IMR-90 (cell line): ENCODE results near the gene LILRA2. TPM values are rescaled to one million over a fixed set of nuclear protein-coding genes. Genes with fewer than 3 reads are reported as not detected.

Experiments used
- ATAC-seq: fragments of 200-7000 bp; cut with Tn5 transposase; 2 replicates; pipeline ENCODE4 v1.9.1; 2020; ENCODE audit warnings: low read depth, mild to moderate bottlenecking, moderate library complexity
- BruUV-seq: library from RNA; stranded (reverse); fragments of 400-500 nt; replicated peaks from 2 replicates; lab custom pipeline; 2021; lab: Mats Ljungman, UMichigan
- CTCF ChIA-PET: fragments of 300-600 bp; formaldehyde crosslinking; extraction: SDS; loops from one replicate; lab custom pipeline; 2021; ENCODE audit warnings: antibody characterized with exemption; lab: Yijun Ruan, JAX
- POLR2A ChIA-PET: fragments of 300-600 bp; sonication (Branson Sonifier 250); formaldehyde crosslinking; loops from one replicate; lab custom pipeline; 2022; ENCODE audit warnings: antibody characterized with exemption; ENCODE audit not compliant: unreplicated experiment; lab: Charles Lee
- DNase-seq: peaks from one replicate; pipeline ENCODE4 v3.0.0; 2013
- H2AFZ ChIP-seq: replicated peaks from 2 replicates; pipeline ENCODE3; 2013; ENCODE audit warnings: low read length, mild to moderate bottlenecking; ENCODE audit not compliant: poor library complexity
- H2AK5ac ChIP-seq: 2 replicates; pipeline ENCODE4 v1.6.1; 2013; ENCODE audit warnings: low read depth, low read length, inconsistent platforms
- H2AK9ac ChIP-seq: replicated peaks from 2 replicates; pipeline ENCODE3; 2013; ENCODE audit warnings: mild to moderate bottlenecking, low read depth, low read length, moderate library complexity; ENCODE audit not compliant: poor library complexity
- H2BK120ac ChIP-seq: 2 replicates; pipeline ENCODE4 v1.6.1; 2013; ENCODE audit warnings: low read depth, low read length, inconsistent platforms
- H2BK15ac ChIP-seq: 3 replicates; pipeline ENCODE4 v1.6.1; 2013; ENCODE audit warnings: low read depth, low read length, inconsistent platforms
- H2BK20ac ChIP-seq: 2 replicates; pipeline ENCODE4 v1.6.1; 2013; ENCODE audit warnings: low read depth, mild to moderate bottlenecking, inconsistent platforms, low read length, moderate library complexity
- H2BK5ac ChIP-seq: 2 replicates; pipeline ENCODE4 v1.6.1; 2013; ENCODE audit warnings: mild to moderate bottlenecking, low read depth, low read length, inconsistent platforms; ENCODE audit not compliant: poor library complexity, severe bottlenecking
- H3K14ac ChIP-seq: replicated peaks from 2 replicates; pipeline ENCODE4 v1.6.1; 2013; ENCODE audit warnings: low read depth, low read length, inconsistent platforms
- H3K18ac ChIP-seq: 2 replicates; pipeline ENCODE4 v1.6.1; 2013; ENCODE audit warnings: low read depth, low read length, control low read depth
- H3K23ac ChIP-seq: 2 replicates; pipeline ENCODE4 v1.6.1; 2013; ENCODE audit warnings: low read depth, low read length, inconsistent platforms
- H3K27ac ChIP-seq: 2 replicates; pipeline ENCODE4 v1.5.1; 2013; ENCODE audit warnings: mild to moderate bottlenecking, control low read depth, low read length; ENCODE audit not compliant: insufficient read depth
- H3K27me3 ChIP-seq: 2 replicates; pipeline ENCODE4 v1.6.1; 2013; ENCODE audit warnings: low read length; ENCODE audit not compliant: control insufficient read depth, insufficient read depth
- H3K36me3 ChIP-seq: 2 replicates; pipeline ENCODE4 v1.6.1; 2013; ENCODE audit warnings: low read length, mixed read lengths; ENCODE audit not compliant: control insufficient read depth, insufficient read depth
- H3K4ac ChIP-seq: 2 replicates; pipeline ENCODE4 v1.6.1; 2013; ENCODE audit warnings: low read depth, low read length, inconsistent platforms
- H3K4me1 ChIP-seq: 2 replicates; pipeline ENCODE4 v1.6.1; 2013; ENCODE audit warnings: low read length, mixed read lengths; ENCODE audit not compliant: control insufficient read depth, insufficient read depth
- H3K4me2 ChIP-seq: 2 replicates; pipeline ENCODE4 v1.6.1; 2013; ENCODE audit warnings: low read depth, mild to moderate bottlenecking, control low read depth, low read length, moderate library complexity
- H3K4me3 ChIP-seq: 2 replicates; pipeline ENCODE4 v1.5.1; 2013; ENCODE audit warnings: low read depth, mild to moderate bottlenecking, control low read depth, low read length, moderate library complexity; ENCODE audit not compliant: insufficient read depth
- H3K56ac ChIP-seq: 2 replicates; pipeline ENCODE4 v1.6.1; 2013; ENCODE audit warnings: low read length, inconsistent platforms; ENCODE audit not compliant: insufficient read depth; ENCODE audit errors: extremely low read depth
- H3K79me1 ChIP-seq, 2 experiments: 2 replicates each; pipeline ENCODE4 v1.6.1; 2013; ENCODE audit warnings: low read length in 2 of 2, inconsistent platforms in 1 of 2, low read depth in 1 of 2
- H3K9ac ChIP-seq: 2 replicates; pipeline ENCODE4 v1.6.1; 2013; ENCODE audit warnings: low read depth, low read length, control low read depth
- H3K9me1 ChIP-seq: 2 replicates; pipeline ENCODE4 v1.6.1; 2013; ENCODE audit warnings: low read length, inconsistent platforms; ENCODE audit not compliant: insufficient read depth
- H3K9me3 ChIP-seq: 2 replicates; pipeline ENCODE4 v1.6.1; 2013; ENCODE audit warnings: low read length; ENCODE audit not compliant: control insufficient read depth, insufficient read depth
- H4K20me1 ChIP-seq: 2 replicates; pipeline ENCODE4 v1.6.1; 2013; ENCODE audit warnings: low read length, inconsistent platforms; ENCODE audit not compliant: insufficient read depth
- H4K5ac ChIP-seq: 2 replicates; pipeline ENCODE4 v1.6.1; 2013; ENCODE audit warnings: mild to moderate bottlenecking, low read depth, low read length, control low read depth
- H4K8ac ChIP-seq, 2 experiments: 2 replicates each; pipeline ENCODE4 v1.6.1; 2013; ENCODE audit warnings: low read depth in 2 of 2, low read length in 2 of 2, control low read depth in 1 of 2, inconsistent platforms in 1 of 2
- H4K91ac ChIP-seq: 2 replicates; pipeline ENCODE4 v1.6.1; 2013; ENCODE audit warnings: low read depth, low read length, inconsistent platforms; ENCODE audit not compliant: insufficient read depth
- BHLHE40 ChIP-seq: fragments of 150-350 bp; IDR thresholded peaks from 2 replicates; pipeline ENCODE4 v1.6.1; 2016; ENCODE audit warnings: mild to moderate bottlenecking, low read depth, low read length
- CEBPB ChIP-seq: IDR thresholded peaks from 2 replicates; pipeline ENCODE4 v1.6.1; 2012; ENCODE audit warnings: low read depth, low read length, improper control_type of control experiment
- CHD1 ChIP-seq: IDR thresholded peaks from 2 replicates; pipeline ENCODE4 v1.6.1; 2012; ENCODE audit warnings: low read depth, low read length, improper control_type of control experiment
- CTCF ChIP-seq: conservative IDR thresholded peaks from 2 replicates; pipeline ENCODE4 v1.5.1; 2012; ENCODE audit warnings: mild to moderate bottlenecking, low read depth, low read length, improper control_type of control experiment
- ELK1 ChIP-seq: fragments of 150-350 bp; IDR thresholded peaks from 2 replicates; pipeline ENCODE4 v1.6.1; 2016; ENCODE audit warnings: low read depth, mild to moderate bottlenecking, low read length, moderate library complexity, borderline replicate concordance
- FOS ChIP-seq: fragments of 150-350 bp; IDR thresholded peaks from 2 replicates; pipeline ENCODE4 v1.6.1; 2016; ENCODE audit warnings: low read depth, low read length
- MAFK ChIP-seq: IDR thresholded peaks from 2 replicates; pipeline ENCODE4 v1.6.1; 2012; ENCODE audit warnings: low read depth, low read length, improper control_type of control experiment
- MAZ ChIP-seq: IDR thresholded peaks from 2 replicates; pipeline ENCODE4 v1.6.1; 2012; ENCODE audit warnings: low read depth, mild to moderate bottlenecking, low read length, improper control_type of control experiment, moderate library complexity, borderline replicate concordance
- MXI1 ChIP-seq: IDR thresholded peaks from 2 replicates; pipeline ENCODE4 v1.6.1; 2012; ENCODE audit warnings: low read depth, mild to moderate bottlenecking, low read length, moderate library complexity, borderline replicate concordance
- NFE2L2 ChIP-seq: fragments of 150-350 bp; IDR thresholded peaks from 2 replicates; pipeline ENCODE4 v1.6.1; 2016; ENCODE audit warnings: low read depth, mild to moderate bottlenecking, low read length
- POLR2A ChIP-seq: IDR thresholded peaks from 2 replicates; pipeline ENCODE4 v1.6.1; 2012; ENCODE audit warnings: mild to moderate bottlenecking, low read depth, low read length
- RAD21 ChIP-seq: IDR thresholded peaks from 2 replicates; pipeline ENCODE4 v1.6.1; 2012; ENCODE audit warnings: low read length, improper control_type of control experiment
- RCOR1 ChIP-seq: IDR thresholded peaks from 2 replicates; pipeline ENCODE4 v1.6.1; 2012; ENCODE audit warnings: mild to moderate bottlenecking, low read length, improper control_type of control experiment; ENCODE audit not compliant: insufficient replicate concordance
- RFX5 ChIP-seq: IDR thresholded peaks from 2 replicates; pipeline ENCODE4 v1.8.0; 2012; ENCODE audit warnings: low read depth, mild to moderate bottlenecking, low read length, moderate library complexity
- SMC3 ChIP-seq: fragments of 150-350 bp; IDR thresholded peaks from 2 replicates; pipeline ENCODE4 v1.6.1; 2016; ENCODE audit warnings: low read depth, mild to moderate bottlenecking, antibody characterized with exemption, low read length, moderate library complexity
- USF2 ChIP-seq: fragments of 150-350 bp; IDR thresholded peaks from 2 replicates; pipeline ENCODE4 v1.6.1; 2017; ENCODE audit warnings: mild to moderate bottlenecking, antibody characterized with exemption, low read length, low read depth
- WGBS, 2 experiments: methylation state at CpG; one replicate each; pipeline versions ENCODE4 v1.1.5 to v1.1.7; 2013; ENCODE audit warnings: missing lambda C conversion rate in 2 of 2; ENCODE audit not compliant: insufficient read length in 1 of 2; ENCODE audit errors: extremely low coverage in 2 of 2; 5-methylcytosine and 5-hydroxymethylcytosine counted together
- dilution Hi-C: fragments of 300-500 bp; cut with HindIII; formaldehyde crosslinking; loops from one replicate; pipeline ENCODE4 v1.14.3; 2018; ENCODE audit warnings: low sequenced_read_pairs; ENCODE audit not compliant: unreplicated experiment
- in situ Hi-C: fragments of 300-500 bp; cut with MboI; formaldehyde crosslinking; loops from 3 replicates; pipeline ENCODE4 v1.14.3; 2019; ENCODE audit warnings: low sequenced_read_pairs, inconsistent platforms, mixed read lengths
- intact Hi-C: fragments of 100-400 bp; cut with micrococcal nuclease; formaldehyde crosslinking; loops from 2 replicates; pipeline ENCODE4 v1.10.0; 2022
- polyA plus RNA-seq, 3 experiments: library from polyadenylated mRNA; depleted of rRNA; stranded (reverse); fragments of >200 nt; gene quantifications; 2 replicates each; pipeline ENCODE4 v1.2.3, GENCODE V29; 2012; ENCODE audit warnings: low replicate concordance in 1 of 3
- total RNA-seq: library from RNA; depleted of rRNA; stranded (reverse); fragments of >200 nt; gene quantifications from 2 replicates; pipeline ENCODE4 v1.2.3, GENCODE V29; 2012

The LILRA2 gene
- total and polyA plus RNA-seq, 2 of the 4 experiments (the other 2 are of a cell fraction): not detected

- POLR2A ChIA-PET: no interaction called here
Observed at GRCh38 chr19:54554006-54554405, 19.6 kb upstream of the LILRA2 start.

More at GRCh38 chr19:54554006-54554405, 19.6 kb upstream of the LILRA2 start:
- no peak for ATAC-seq
- Histone ChIP-seq H2AK9ac (no peak overlapping the region), H4K8ac (no peak overlapping the region), H2BK15ac (no peak overlapping the region), H4K20me1 (no peaks in the 10 kb centered on the region), H3K79me1 (no peaks in the 10 kb centered on the region), H3K18ac (no peak overlapping the region), H3K9me3 (peaks cover 35% of the 10 kb centered on the region), H3K27me3 (no peaks in the 10 kb centered on the region), H3K9me1 (no peaks in the 10 kb centered on the region), H2AFZ (no peak overlapping the region), H4K91ac (no peak overlapping the region), H2BK5ac (no peak overlapping the region), H2BK120ac (no peak overlapping the region), H3K27ac (no peak overlapping the region), H2BK20ac (no peak overlapping the region), H3K4me2 (no peak overlapping the region), H3K14ac (no peak overlapping the region), H2AK5ac (no peak overlapping the region), H3K23ac (no peak overlapping the region), H3K4me3 (no peak overlapping the region), H4K5ac (no peak overlapping the region), H3K9ac (no peak overlapping the region), H3K4me1 (no peaks in the 10 kb centered on the region), H3K56ac (no peak overlapping the region), H3K36me3 (no peaks in the 10 kb centered on the region), H3K4ac (no peak overlapping the region)
- CTCF ChIA-PET: no interaction called here
- DNase-seq: no peak
- TF ChIP-seq CEBPB: no peak
- no peak for TF ChIP-seq FOS
- no peak for TF ChIP-seq CHD1
- no peak for TF ChIP-seq ELK1
- no peak for TF ChIP-seq POLR2A
- no peak for TF ChIP-seq MXI1
- no peak for TF ChIP-seq MAZ
- no peak for TF ChIP-seq RCOR1
- no peak for TF ChIP-seq NFE2L2
- no peak for TF ChIP-seq RAD21
- no peak for TF ChIP-seq BHLHE40
- TF ChIP-seq MAFK: no peak
- TF ChIP-seq RFX5: no peak
- no peak for TF ChIP-seq SMC3
- no peak for TF ChIP-seq CTCF
- TF ChIP-seq USF2: no peak
- dilution Hi-C loops (no loop called here), in situ Hi-C loops (no loop called here), intact Hi-C loops (no loop called here)
- 44% methylated on average over 1 of the region's 10 CpGs; no CpG with 5 or more reads in 1 of the 2 experiments for WGBS, 2 experiments
- no TSS peak for BruUV-seq
